Measurements from ENCODE around the gene C1orf21. TPM values are rescaled to one million over a fixed set of nuclear protein-coding genes. Genes with fewer than 3 reads are reported as not detected.
A peak's percentile ranks its signal among the peaks of the same experiment; 100 is the strongest.

C1orf21 gene
- total and polyA plus RNA-seq, 12 donors = 20.6 to 76.7 (median 67.5) TPM

DNA sequence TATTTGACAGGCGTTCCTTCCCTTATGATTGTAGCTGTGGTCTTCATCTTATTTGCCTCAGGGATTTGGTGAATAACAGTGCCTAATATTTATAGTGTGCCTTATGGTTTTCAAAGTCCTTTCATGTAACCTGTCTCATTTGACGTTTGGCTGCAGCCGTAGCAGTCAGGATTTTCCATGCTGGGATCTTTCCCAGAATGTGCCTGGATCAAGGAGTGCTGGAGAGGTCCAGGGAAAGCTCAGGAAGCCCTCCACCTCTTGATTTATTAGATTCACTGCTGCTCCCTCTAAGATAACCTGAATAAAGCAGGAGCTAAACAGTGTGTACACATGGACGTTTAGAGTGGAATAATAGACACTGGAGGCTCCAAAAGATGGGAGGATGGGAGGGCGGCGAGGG is 5.2 kb downstream of the C1orf21 start:
- TF ChIP-seq, protein P1, sequence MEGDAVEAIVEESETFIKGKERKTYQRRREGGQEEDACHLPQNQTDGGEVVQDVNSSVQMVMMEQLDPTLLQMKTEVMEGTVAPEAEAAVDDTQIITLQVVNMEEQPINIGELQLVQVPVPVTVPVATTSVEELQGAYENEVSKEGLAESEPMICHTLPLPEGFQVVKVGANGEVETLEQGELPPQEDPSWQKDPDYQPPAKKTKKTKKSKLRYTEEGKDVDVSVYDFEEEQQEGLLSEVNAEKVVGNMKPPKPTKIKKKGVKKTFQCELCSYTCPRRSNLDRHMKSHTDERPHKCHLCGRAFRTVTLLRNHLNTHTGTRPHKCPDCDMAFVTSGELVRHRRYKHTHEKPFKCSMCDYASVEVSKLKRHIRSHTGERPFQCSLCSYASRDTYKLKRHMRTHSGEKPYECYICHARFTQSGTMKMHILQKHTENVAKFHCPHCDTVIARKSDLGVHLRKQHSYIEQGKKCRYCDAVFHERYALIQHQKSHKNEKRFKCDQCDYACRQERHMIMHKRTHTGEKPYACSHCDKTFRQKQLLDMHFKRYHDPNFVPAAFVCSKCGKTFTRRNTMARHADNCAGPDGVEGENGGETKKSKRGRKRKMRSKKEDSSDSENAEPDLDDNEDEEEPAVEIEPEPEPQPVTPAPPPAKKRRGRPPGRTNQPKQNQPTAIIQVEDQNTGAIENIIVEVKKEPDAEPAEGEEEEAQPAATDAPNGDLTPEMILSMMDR (IDR thresholded peaks at IDR 0.05) = no peak
- H3K4me3 ChIP-seq = no peak overlapping the region
- no peaks in the 10 kb centered on the region for H3K36me3 ChIP-seq
- intact Hi-C loops (cut with DNase I) = loop anchor here in 1 of 10 donors (10.0 kb wide), 1 partner anchor 173 kb away; no protein-coding TSS in a partner anchor
- peaks cover 7 to 84% (median 62%) of the 10 kb centered on the region in 9 donors for H3K4me1 ChIP-seq
- no peaks in the 10 kb centered on the region for H3K9me3 ChIP-seq
- DNase-seq = no peak
- 75 to 87% methylated on average over 6 of the region's 6 CpGs for WGBS, 2 donors
- ATAC-seq = no peak
- peak overlapping the region in 1 of 10 donors; percentile 95 for H3K27ac ChIP-seq
- no peaks in the 10 kb centered on the region for H3K27me3 ChIP-seq

DNA sequence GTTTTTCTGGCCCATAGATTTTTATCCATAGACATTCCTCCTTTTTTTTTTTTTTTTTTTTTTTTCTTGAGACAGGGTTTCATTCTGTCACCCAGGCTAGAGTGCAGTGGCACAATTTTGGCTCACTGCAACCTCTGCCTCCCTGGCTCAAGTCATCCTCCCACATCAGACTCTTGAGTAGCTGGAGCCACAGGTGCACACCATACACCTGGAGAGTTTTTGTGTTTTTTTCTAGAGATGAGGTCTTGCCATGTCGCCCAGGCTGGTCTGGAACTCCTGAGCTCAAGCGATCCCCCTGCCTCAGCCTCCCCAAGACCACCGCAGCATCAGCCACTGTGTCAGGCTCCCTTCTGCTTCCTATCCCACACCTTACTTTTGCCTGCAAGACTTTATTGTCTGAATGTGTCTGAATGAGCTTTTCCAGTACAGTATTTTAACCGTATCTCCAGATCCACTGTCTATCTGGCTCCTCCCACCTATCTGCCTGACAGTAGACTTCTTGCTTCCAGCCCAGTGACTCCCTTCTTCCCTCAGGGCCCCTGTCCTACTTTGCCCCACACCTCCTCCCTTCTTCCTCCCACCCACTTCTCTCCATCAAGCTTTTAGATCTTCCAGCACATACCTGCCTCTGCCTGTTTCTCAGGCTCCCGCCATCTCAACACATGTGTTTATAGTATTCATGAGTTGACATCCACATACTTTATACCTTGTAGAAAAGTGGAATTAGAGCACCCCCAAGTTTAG is 6.1 kb downstream of the C1orf21 start:
- DNase-seq = no peak
- WGBS, 2 donors = 86 to 88% methylated on average over 5 of the region's 5 CpGs
- intact Hi-C loops (cut with DNase I) = loop anchor here in 1 of 10 donors (10.0 kb wide), 1 partner anchor 172 kb away; no protein-coding TSS in a partner anchor
- Histone ChIP-seq H3K4me3 (no peak overlapping the region), H3K36me3 (no peaks in the 10 kb centered on the region), H3K9me3 (no peaks in the 10 kb centered on the region), H3K27me3 (no peaks in the 10 kb centered on the region), H3K4me1 (peaks cover 7 to 88% (median 57%) of the 10 kb centered on the region in 9 donors), H3K27ac (peak overlapping the region in 1 of 10 donors; percentile 95)
- ATAC-seq = no peak
- TF ChIP-seq, protein P1 (IDR thresholded peaks at IDR 0.05) = no peak

DNA sequence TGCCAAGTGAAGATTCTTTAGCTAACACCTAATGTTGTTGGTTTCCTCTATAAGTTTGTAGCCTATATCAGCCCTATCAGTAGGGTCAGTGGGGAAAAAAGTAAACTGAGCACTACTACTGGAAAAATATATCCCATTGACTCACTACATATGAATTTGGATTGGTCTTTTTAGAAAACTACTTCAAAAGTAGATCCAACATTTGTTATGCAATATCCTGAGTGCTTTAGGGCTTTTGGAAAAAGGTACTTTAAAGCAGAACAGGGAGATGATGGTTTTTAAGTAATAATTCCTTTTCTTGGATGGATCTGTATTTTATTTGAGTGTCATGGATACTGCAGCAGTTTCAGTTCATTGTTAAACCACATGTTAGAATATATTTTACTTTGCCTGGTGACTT is 7.1 kb downstream of the C1orf21 start:
- TF ChIP-seq, protein P1 (IDR thresholded peaks at IDR 0.05) = no peak
- no peaks in the 10 kb centered on the region for H3K9me3 ChIP-seq
- no peaks in the 10 kb centered on the region for H3K27me3 ChIP-seq
- peak in 1 of 8 donors; percentile 33 for ATAC-seq
- H3K27ac ChIP-seq = peak overlapping the region in 2 of 10 donors; percentile 12 to 95
- no peaks in the 10 kb centered on the region for H3K36me3 ChIP-seq
- no peak overlapping the region for H3K4me3 ChIP-seq
- no peak for DNase-seq
- intact Hi-C loops (cut with DNase I) = loop anchor here in 1 of 10 donors (10.0 kb wide), 1 partner anchor 171 kb away; no protein-coding TSS in a partner anchor
- peaks cover 7 to 89% (median 58%) of the 10 kb centered on the region in 9 donors for H3K4me1 ChIP-seq

DNA sequence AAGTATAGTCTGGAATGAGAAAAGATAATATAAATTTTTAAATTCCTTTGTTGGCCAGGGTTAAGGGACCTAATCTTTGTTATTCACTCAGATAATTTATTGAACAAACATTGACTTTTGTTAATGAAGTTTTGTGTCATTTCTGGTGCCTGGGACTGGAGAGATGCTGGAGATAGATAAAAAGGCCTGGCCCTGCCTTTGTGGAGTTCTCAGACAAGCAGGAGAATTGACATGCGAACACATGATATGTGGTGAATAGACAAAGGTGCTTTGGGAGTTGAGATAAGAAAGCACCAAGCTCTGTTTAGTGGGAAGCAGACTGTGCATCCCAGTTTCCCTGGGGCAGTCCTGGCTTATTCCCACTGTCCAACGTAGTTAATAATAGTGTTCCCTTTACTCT is 8.5 kb downstream of the C1orf21 start:
- no peaks in the 10 kb centered on the region for H3K36me3 ChIP-seq
- WGBS, 2 donors = 54 to 60% methylated on average over 2 of the region's 2 CpGs
- H3K9me3 ChIP-seq = no peaks in the 10 kb centered on the region
- no peak for DNase-seq
- peaks cover 7 to 89% (median 59%) of the 10 kb centered on the region in 9 donors for H3K4me1 ChIP-seq
- intact Hi-C loops (cut with DNase I) = loop anchor here in 1 of 10 donors (10.0 kb wide), 1 partner anchor 169 kb away; no protein-coding TSS in a partner anchor
- peak overlapping the region in 1 of 10 donors; percentile 6 for H3K27ac ChIP-seq
- TF ChIP-seq, protein P1 (IDR thresholded peaks at IDR 0.05) = no peak
- peak in 1 of 8 donors; percentile 10 for ATAC-seq
- H3K4me3 ChIP-seq = no peak overlapping the region
- no peaks in the 10 kb centered on the region for H3K27me3 ChIP-seq

Measured in heart right ventricle (tissue), 16 donors.